ENCODE data around the gene GIMD1.
"Not testable (repeated sequence)": the region's sequence is repeated elsewhere in the genome, so short reads cannot be mapped to it uniquely, and the experiment has no call there.

Gene GIMD1

GRCh38 chr4:106368678-106369077 is at the start of gene GIMD1:
Gene GIMD1, minus strand, starts transcription at chr4:106368778. Its CDS starts 1,343 bp downstream, at chr4:106367435.
- DNase-seq (ENCODE audit: low spot score): no peak

DNA sequence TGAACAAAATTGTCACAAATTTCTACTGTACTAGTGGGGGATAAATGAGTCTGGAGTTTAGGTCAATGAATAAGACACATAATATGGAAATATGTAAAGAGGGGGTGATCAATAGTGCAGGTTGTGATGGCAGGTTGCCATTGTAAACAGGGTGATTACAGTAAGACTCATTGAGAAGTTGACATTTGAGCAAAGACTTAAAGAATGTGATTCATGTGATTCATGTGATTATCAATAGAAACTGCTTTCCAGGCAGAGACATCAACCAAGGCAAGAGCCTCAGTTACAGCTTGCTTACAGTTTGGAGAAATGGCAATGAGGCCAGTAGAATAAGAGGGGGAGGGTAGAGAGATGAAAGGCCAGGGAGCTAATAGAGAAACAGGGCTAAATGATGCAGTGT is 45.8 kb upstream of the GIMD1 start:
- no peak for DNase-seq (ENCODE audit: low spot score)

GRCh38 chr4:106409901-106410889 is 41.6 kb upstream of the GIMD1 start:
- DNase-seq (ENCODE audit: low spot score): no peak

DNA sequence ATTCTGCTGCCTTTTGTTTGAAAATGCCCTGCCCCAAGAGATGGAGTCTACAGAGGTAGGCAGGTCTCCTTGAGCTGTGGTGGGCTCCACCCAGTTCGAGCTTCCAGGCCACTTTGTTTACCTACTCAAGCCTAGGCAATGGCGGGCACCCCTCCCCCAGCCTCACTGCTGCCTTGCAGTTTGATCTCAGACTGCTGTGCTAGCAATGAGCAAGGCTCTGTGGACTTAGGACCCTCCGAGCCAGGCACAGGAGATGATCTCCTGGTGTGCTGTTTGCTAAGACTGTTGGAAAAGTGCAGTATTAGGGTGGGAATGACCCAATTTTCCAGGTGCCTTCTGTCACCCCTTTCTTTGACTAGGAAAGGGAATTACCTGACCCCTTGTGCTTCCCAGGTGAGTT is 39.4 kb upstream of the GIMD1 start:
- not testable (repeated sequence) for DNase-seq (ENCODE audit: low spot score)

DNA sequence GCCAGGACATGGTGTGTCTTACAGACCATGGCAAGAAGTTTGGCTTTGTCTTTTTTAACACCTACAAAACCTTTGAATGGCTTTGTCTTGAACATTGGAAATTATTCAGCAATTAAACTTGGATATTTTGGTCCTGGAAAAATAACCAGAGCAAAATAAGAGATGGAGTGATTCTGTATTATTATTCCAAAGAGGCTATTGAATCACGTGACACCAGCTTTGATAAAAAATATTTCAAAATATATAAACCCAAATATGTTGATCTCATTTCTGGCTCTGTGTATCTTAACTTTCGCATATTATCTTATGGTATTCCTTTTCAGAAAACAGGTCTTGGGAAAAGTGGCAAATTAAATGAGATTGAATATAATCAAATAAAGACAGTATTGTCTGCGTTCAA is 32.6 kb upstream of the GIMD1 start:
- DNase-seq (ENCODE audit: low spot score): no peak

DNA sequence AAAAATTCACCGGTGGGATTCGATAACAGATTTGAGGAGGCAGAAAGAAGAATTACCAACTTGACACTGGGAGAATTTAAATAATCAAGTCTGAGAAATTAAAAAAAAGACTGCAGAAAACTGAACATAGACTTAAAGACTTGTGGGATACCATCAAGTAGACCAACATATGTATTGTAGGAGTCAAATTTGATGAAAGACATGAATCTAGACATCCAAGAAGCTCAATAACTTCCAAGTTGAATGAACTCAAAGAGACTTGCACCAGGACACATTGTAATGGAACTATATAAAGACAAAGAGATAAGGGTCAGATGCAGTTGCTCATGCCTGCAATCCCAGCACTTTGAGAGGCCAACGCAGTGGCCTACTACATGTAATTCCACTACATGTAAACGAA is 30.3 kb upstream of the GIMD1 start:
- DNase-seq (ENCODE audit: low spot score): not testable (repeated sequence)

DNA sequence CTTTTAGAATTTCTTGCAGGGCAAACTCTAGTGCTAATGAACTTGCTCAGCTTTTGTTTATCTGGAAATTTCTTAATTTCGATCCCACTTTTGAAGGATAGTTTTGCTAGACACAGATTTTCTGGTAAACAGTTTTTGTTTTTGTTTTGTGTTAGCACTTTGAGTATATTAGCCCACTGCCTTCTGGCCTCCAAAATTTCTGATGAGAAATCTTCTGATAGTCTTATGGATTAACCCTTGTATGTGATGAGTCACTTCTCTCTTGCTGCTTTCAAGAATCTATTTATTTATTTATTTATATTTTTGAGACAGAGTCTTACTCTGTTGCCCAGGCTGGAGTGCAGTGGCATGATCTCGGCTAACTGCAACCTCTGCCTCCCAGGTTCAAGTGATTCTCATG is 27.0 kb upstream of the GIMD1 start:
- DNase-seq (ENCODE audit: low spot score): no peak

DNA sequence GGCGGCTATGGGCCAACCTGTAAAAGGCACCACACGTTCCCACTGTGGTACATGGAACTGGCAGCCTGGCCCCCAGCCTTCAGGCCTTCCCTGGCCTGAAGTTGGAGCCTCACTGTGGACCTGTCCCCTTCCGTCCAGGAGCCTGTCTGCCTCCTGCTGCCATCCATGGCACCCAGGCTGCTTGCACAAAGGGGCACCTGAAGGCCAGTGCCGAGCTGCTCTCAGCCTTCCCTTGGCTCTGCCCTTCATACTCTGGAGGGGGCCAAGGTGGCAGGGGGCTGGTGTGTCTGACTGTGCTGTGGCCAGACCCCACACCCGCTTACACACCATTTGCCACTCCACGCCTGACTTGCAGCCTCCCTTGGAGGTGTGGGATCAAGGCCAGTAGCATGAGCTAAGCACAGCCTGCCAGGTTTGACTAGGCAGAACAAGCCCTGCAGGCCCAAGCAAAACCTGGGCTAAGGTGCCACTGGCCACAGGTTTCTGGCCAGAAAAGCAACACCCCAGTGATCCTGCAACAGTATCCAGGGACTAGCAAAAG is 17.3 kb upstream of the GIMD1 start:
- DNase-seq (ENCODE audit: low spot score): no peak

- no peak for DNase-seq (ENCODE audit: low spot score)
These were observed 16.3 kb upstream of the GIMD1 start for GRCh38 chr4:106384878-106385277.

- no peak for DNase-seq (ENCODE audit: low spot score)
These were observed 11.6 kb upstream of the GIMD1 start for GRCh38 chr4:106380179-106380578.

GRCh38 chr4:106373026-106373425 is 4.4 kb upstream of the GIMD1 start:
- no peak for DNase-seq (ENCODE audit: low spot score)

- DNase-seq (ENCODE audit: low spot score): no peak
These were observed 2.6 kb upstream of the GIMD1 start for GRCh38 chr4:106371161-106371560.

DNA sequence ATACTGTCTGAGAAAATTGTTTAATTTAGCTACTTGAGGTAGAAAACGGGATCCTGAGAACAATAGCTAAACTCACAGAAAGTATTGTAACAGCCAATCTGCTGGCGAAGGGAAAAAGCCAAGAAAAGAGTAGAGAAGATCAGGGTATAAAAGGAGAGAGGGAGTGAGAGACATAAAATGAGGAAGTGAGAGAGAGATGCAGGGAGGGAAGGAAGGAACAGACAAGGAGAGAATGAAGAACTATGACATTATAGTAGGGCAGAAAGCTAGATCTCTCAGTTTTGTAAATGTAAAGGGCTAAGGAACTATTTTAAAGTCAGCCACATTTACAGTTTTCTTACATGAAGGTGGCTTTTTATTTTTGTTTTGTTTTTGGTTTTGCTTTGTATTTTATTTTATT is 1.6 kb upstream of the GIMD1 start:
- no peak for DNase-seq (ENCODE audit: low spot score)

DNA sequence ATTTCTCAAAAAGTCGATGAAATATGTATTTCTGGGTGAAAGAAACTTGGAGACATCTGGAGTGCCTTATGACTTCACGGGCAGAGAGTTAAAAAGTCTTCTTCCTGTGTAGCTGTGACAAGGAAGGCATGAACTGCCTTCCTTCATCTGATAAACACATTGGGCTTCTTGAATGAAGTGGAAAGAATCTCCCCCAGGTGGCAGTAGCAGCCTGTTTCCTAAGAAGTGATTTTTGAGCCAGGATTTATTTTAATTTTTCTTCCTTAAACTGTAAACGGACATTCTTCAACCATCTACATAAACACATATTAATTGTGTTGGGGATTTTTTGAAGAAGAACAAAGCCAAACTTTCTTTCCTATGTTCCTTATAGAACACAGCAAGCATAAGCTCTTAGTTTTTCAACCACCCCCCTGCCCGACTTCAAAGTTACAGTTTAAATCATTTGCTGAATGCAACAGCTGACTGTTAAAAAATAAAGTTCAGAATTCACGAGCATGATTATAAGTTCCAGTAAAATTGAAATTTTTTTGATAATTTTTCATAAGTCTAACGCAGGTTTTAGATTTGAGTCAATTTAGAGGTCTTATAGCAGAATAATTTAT is 980 bp upstream of the GIMD1 start:
- DNase-seq (ENCODE audit: low spot score): peak; percentile 59

- DNase-seq (ENCODE audit: low spot score): no peak
These were observed 1.5 kb downstream of the GIMD1 start for GRCh38 chr4:106367072-106367471.

DNA sequence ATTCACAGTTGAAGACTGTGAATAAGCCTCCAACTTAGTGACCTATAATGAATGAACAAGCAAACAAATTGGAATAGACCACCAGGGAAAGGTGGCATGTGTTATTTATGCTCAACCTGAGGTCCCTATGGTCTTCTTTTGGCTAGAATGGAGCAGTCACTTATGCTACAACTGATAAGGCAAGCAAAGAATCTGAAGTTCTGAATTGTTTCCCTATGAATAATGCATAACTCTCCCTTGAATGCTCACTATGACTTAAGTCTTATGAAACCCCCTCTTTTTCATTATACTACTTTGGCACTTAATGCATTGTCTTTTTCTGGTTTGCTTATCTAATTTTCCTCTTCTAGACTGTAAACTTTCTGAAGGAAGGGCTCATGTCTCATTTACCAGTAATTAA is 2.6 kb downstream of the GIMD1 start:
- DNase-seq (ENCODE audit: low spot score): no peak

DNA sequence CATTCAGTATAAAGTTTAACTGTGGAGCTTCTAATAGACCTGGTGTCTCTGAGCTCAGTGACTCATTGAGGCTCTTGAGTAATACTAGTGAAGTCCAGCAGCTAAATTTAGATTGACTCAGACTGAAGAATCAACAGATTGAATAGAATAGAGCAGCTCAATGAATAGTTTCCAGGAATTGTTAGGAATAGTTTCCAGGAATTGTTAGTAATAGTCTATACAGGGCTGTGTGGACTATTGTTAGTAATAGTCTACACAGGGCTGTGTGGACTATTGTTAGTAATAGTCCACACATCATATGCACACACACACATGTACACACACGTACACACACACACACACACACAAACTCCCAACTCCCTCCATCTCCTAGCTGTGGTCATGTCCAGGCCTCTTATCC is 3.0 kb downstream of the GIMD1 start:
- DNase-seq (ENCODE audit: low spot score): no peak

DNA sequence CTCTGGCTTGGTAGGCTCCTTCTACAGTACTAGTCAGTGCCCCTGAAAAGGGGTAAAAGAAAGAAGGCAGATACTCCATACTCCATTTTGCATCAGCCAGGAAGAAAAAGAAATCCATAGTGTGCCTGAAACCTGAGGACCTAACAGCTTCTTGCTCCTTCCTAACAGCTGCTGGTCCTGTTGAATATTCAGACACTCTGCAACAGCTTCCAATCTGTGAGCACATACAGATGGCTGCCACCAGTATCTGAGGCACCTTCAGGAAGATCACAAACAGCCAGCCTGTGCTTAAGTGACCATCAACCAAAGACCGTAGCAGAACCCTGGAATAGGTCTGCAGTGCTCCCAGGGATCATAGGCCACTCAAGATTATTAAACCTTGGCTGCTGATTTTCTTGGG is 4.3 kb downstream of the GIMD1 start:
- no peak for DNase-seq (ENCODE audit: low spot score)

- DNase-seq (ENCODE audit: low spot score): no peak
These were observed 6.3 kb downstream of the GIMD1 start for GRCh38 chr4:106362086-106362825.

GRCh38 chr4:106358899-106359298 is 9.7 kb downstream of the GIMD1 start:
- DNase-seq (ENCODE audit: low spot score): no peak

- no peak for DNase-seq (ENCODE audit: low spot score)
These were observed 13.4 kb downstream of the GIMD1 start for GRCh38 chr4:106355193-106355592.

- no peak for DNase-seq (ENCODE audit: low spot score)
These were observed 14.8 kb downstream of the GIMD1 start for GRCh38 chr4:106353786-106354185.
